Measurements from ENCODE around the gene TRMT11.

GRCh38 chr6:126060400-126060799 is 74.1 kb downstream of the TRMT11 start:
- no peak for TF ChIP-seq CTCF (conservative IDR thresholded peaks at IDR 0.05 in 1 of 2, IDR thresholded peaks at IDR 0.05 in 1 of 2; ENCODE audit: extremely low read depth in 1 of 2, insufficient read depth in 1 of 2, low read depth in 1 of 2, low read length in 2 of 2)
- no peak for TF ChIP-seq EZH2 (IDR thresholded peaks at IDR 0.05; ENCODE audit: borderline replicate concordance, low read length)

Data from mammary epithelial cell (primary cell).